Ovary (tissue), 3 donors: ENCODE results near the gene C1orf226.

Experiments used
- CTCF ChIP-seq, 3 donors: fragments of 450-650 bp in 2 of 3; fragments of 200-600 bp in 1 of 3; IDR thresholded peaks; one replicate each; pipeline versions ENCODE4 v1.5.1 to v1.8.0; 2016 to 2022; ENCODE audit warnings: antibody characterized with exemption in 3 of 3, mild to moderate bottlenecking in 1 of 3
- EP300 ChIP-seq: sonication (generic); formaldehyde crosslinking; IDR thresholded peaks from one replicate; pipeline ENCODE4 v1.6.1; 2017; ENCODE audit warnings: antibody characterized with exemption
- donor health status: DM: no; HTN: no; CAD: no.

- TF ChIP-seq CTCF (IDR thresholded peaks at IDR 0.05): no peak
- no peak for TF ChIP-seq EP300
Observed at GRCh38 chr1:162406811-162407210, 25.3 kb downstream of the C1orf226 start.
